ENCODE results near the gene MAST2.
A peak's percentile ranks its signal among the peaks of the same experiment; 100 is the strongest.
"Not testable (repeated sequence)": the region's sequence is repeated elsewhere in the genome, so short reads cannot be mapped to it uniquely, and the experiment has no call there.

MAST2 gene

GRCh38 chr1:45894331-45894730 lies 90.9 kb downstream of the MAST2 start:
- DNase-seq: no peak

- DNase-seq: no peak
Observed at GRCh38 chr1:45894921-45895320, 91.5 kb downstream of the MAST2 start.

DNA sequence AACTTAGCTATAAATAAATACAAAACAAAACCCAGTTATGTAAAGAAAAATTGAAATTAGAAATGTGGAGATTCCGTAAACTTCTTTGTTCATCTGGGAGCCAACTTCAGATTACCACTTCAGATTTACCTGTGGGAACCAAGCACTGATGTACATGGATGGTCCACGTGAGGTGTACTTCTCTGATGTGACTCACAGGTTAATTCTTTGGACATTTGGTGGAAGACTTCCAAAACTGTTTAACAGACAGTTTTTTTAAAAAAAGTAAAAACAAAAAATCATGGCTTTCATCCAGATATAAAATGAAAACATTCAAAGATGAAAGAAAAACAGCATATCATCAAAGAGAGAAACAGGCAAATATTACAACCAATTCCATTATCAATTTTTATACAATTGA lies 92.0 kb downstream of the MAST2 start:
- no peak for DNase-seq

GRCh38 chr1:45906883-45907282 lies 103.5 kb downstream of the MAST2 start:
- no peak for DNase-seq

DNA sequence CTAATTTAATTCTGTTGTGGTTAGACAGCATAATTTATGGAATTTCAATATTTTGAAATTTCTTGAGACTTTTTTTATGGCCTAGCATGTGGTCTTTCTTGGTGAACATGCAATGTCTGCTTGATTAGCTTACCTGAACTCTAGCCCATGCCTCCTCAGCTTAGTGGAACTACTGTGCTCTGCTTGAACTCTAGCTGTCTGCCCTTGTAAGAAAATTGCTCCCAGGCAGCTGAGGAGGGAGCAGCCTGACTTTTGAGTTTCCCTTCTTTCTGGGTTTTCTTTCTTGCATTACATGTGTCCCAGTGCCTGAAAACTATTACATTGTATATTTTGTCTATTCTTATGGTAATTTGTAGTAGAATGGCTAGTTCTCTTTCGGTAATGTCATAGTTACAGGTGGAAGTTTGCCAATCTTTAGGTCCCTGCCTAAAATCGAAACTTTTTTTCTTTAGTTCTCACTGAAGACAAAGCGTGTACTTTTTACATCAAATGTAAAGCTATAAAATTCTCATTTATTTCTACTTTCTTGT lies 105.3 kb downstream of the MAST2 start:
- no peak for DNase-seq

GRCh38 chr1:45911634-45912033 lies 108.2 kb downstream of the MAST2 start:
- DNase-seq: no peak

DNA sequence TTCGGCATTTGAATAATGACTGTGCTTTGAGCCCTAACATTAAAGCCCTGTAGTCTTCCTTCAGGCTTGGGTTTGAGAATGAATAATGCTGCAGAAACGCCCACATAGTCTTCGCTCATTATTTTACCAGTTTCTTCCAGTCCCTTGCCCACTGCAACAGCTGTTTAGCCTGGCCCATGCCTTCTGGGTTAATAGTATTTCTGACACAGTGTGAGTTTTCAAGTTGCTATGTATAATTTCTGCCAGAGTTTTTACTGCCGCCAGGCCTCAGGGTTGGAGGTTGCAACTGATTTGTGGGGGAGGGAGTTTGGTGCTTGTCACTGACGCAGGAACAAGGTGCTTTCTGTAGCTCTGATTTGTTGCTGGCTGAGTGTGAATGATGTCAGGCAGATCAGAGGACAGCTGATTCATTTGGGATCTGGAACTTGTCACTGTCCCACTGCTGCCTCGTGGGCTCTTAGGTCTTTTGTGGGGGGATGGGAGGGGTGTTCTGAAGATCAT lies 109.8 kb downstream of the MAST2 start:
- peak; percentile 46 for DNase-seq

DNA sequence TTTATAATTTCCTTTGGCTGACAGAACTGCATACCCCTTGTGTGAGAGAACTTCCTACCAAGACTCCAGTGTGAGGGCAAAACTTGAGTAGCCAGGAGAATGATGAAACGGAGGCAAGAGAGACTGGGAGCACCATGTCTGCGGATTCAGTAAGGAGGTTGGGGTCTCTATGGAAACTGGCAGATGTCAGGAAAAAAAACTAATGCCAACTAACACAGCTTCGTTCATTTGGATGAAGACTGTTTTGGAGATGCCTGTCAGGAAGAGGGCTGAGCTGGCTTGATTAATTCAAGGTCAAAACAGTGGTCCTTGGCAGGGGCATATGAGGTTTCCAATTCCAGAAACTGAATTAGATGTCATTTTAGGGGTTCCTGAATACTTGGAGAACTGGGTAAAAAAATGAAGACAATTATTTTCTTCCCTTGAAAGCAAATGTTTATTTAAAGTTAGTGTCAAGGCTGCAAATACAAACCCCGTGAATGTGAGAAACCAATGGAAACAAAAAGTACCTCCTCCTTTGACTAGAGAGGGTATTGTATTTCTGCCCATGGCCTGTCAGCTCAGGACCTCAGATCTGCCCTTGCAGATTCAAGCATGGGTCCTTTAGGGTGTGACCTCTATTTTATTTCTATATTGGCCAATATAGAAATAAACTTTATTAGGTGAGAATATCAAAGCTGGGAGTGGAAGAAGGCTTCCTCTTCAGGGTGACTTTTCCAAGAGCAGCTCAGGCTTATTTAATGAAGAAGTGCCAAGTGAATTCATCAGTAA lies 110.5 kb downstream of the MAST2 start:
- DNase-seq: no peak

DNA sequence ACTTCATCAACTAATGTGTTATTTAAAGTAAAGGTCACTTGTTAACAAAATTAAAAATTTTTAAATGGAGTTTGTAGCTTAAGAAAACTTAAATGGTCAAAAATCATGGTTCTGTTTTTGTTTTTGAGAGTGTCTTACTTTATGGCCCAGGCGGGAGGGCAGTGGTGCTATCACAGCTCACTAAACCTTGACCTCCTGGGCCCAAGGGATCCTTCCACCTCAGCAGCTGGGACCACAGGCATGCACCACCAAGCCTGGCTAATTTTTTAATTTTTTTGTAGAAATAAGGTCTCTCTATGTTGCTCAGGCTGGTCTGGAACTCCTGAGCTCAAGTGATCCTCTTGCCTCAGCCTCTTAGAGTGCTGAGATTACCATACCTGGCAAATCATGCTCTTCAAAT lies 111.4 kb downstream of the MAST2 start:
- DNase-seq: no peak

GRCh38 chr1:45922374-45922773 lies 119.0 kb downstream of the MAST2 start:
- DNase-seq: no peak

GRCh38 chr1:45922813-45923212 lies 119.4 kb downstream of the MAST2 start:
- no peak for DNase-seq

- no peak for DNase-seq
Observed at GRCh38 chr1:45923343-45923742, 119.9 kb downstream of the MAST2 start.

DNA sequence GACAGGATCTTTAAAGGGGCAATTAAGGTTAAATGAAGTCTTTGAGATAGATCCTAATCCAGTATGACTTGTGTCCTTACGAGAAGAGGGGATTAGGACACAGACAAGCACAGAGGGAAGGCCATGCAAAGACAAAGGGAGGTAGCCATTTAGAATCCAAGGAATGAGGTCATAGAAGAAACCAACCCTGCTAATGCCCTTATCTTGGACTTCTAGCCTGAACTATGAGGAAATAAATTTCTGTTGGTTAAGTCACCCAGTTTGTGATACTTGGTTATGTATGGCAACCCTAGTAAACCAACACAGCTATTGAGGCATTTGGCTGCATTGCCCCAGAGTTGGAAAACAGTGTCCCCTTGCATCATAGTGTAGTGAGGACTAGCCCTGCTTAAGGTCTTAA lies 121.3 kb downstream of the MAST2 start:
- no peak for DNase-seq

DNA sequence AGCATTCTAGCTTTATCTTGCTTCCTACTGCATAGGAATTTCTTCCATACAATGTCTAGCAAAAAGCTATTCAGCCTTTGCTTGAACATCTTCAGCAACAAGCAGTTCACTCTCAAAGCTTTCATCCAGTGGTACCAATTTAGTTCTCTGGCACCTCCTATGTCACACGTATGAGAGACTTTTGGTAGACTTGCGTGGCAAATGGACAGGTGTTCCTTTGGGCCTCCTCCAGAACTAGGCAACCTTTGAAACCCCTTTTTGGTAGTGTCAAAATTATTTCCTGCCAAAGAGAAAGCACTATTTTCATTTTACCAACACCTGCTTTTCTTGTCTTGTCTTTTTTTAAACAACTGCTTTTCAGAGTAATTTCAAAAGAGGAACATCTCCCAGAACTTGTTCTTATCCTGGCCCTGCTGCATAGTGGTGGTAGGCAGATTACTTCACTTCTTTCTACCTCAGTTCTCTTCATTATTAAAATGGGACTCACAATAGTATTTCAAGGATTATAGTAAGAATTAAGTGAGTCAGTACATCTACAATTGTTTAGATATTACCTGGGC lies 122.4 kb downstream of the MAST2 start:
- no peak for DNase-seq

DNA sequence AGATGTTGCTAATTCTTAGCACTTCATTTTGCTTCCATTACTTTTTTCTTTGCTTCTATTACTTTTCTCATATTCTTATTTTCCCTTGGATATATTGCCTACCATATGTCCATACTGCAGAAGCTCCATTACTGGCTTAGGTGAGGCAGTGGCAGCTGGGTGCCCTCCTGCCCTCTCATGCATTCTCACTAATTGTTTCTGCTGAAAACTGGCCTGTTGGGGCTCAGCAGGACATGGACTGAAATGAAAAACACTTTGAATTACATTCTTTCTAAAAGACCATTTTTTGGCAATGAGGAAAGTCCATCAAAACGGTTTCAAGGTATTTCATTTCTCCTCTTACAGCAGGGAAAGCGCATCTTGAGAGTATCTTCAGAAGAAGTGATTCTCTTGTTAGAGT lies 122.9 kb downstream of the MAST2 start:
- DNase-seq: no peak

GRCh38 chr1:45927231-45927915 lies 124.0 kb downstream of the MAST2 start:
- DNase-seq: not testable (repeated sequence)

DNA sequence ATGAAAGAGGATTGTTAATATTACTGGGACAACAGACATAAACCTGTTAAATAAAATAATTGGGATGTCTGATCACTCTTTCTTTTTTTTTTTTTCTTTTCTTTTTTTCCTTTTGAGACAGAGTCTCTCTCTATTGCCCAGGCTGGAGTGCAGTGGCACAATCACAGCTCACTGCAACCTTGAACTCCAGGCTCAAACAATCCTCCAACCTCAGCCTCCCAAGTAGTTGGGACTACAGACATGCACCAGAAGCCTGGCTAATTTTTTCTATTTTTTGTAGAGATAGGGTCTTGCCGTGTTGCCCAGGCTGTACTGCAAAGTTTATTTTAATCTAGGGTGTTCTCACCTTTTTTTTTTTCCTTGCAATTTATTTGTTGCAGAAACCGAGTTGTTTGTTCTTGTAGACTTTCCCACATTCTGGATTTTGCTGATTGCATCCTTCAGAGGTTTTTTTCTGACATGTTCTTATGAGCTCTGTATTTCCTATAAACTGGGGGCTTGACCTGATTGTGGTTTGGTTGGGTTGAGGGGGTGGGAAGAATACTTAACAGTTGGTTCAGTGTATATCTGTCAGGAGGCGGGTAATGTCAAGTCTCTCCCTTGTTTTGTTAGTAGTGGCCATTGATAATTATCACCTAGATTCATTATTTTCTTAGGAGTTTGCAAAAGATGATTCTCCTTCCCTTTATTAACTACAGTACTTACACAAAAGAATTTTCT lies 125.2 kb downstream of the MAST2 start:
- DNase-seq: no peak

DNA sequence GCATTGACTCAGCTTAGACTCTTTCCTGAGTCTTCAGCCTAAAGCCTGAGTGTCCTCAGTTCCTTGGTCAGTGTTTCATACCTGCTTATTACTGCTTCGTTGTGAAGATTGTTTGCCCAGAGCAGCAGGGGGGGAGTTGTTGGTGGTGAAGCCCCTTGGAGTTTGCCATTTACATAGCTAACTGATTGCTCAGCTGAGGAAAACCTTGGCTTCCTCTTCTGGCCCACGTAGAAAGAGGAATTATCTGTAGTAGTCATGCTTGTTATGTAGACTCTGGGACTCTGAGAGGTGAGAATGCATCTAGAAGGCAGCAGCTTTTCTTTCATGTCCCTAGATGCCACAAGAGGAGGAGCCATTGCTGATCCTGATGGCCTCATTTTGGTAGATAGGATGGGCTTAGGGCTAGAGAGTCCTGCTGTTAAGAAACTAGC lies 125.9 kb downstream of the MAST2 start:
- no peak for DNase-seq

GRCh38 chr1:45930258-45931150 lies 127.1 kb downstream of the MAST2 start:
- DNase-seq: no peak

DNA sequence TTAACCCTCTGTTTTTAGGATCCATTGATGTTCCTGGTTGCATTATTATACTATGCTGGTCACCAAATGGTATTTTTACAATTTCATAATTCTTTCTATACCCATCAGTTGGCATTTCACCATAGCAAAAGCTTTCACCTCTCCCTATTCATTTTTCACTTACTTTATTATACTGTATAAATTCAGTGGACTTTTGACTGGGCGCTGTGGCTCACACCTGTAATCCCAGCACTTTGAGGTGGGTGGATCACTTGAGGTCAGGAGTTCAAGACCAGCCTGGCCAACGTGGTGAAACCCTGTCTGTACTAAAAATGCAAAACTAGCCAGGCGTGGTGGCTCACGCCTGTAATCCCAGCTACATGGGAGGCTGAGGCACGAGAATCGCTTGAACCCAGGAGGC lies 128.8 kb downstream of the MAST2 start:
- DNase-seq: not testable (repeated sequence)

DNA sequence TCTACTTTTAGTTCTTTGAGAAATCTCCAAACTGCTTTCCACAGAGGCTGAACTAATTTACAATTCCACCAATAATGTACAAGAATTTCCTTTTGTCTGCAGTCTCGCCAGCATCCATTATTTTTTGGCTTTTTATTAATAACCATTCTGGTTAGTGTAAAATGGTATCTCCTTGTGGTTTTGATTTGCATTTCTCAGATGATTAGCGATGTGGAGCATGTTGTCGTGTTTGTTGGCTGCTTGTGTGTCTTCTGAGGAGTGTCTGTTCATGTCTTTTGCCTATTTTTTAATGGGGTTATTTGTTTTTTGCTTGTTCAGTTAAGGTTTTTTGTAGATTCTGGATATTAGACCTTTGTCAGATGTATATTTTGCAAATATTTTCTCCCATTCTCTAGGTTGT lies 131.5 kb downstream of the MAST2 start:
- DNase-seq: no peak

DNA sequence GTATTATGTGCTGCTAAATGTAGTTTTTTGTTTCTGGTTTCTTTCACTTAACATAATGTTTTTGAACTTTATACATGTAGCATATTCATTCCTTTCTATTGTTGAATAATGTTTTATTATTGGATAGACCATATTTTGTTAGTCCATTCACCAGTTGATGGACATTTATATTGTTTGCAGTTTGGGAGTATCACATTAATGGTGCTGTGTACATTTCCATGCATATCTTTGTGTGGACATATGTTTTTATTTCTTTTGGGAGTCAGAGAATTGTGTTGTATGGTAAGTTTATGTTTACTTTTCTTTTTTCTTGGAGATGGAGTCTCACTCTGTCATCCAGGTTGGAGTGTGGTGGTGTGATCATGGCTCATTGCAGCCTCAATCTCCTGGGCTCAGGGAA lies 134.6 kb downstream of the MAST2 start:
- DNase-seq: no peak

All from right kidney (tissue), 1 donor.